K562 (cell line): Measurements from ENCODE around the gene ABCG2. TPM values are rescaled to one million over a fixed set of nuclear protein-coding genes. Genes with fewer than 3 reads are reported as not detected.

Experiments
- DPF2 ChIP-seq: fragments of 450-650 bp; IDR thresholded peaks from 2 replicates; pipeline ENCODE4 v1.6.1; 2016
- PCBP1 ChIP-seq: fragments of 200-400 bp; formaldehyde crosslinking; IDR thresholded peaks from 2 replicates; pipeline ENCODE4 v1.6.1; 2018; ENCODE audit warnings: mild to moderate bottlenecking, low read depth, low read length; ENCODE audit not compliant: poor library complexity, severe bottlenecking
- RAD51 ChIP-seq: fragments of 450-650 bp; IDR thresholded peaks from 2 replicates; pipeline ENCODE4 v1.7.1; 2016; ENCODE audit warnings: low read depth, mild to moderate bottlenecking, borderline replicate concordance
- RFX7 ChIP-seq: fragments of 250-450 bp; sonication (Bioruptor Pico); IDR thresholded peaks from 2 replicates; pipeline ENCODE4 v1.5.1; 2021; ENCODE audit warnings: mild to moderate bottlenecking
- SETDB1 ChIP-seq: IDR thresholded peaks from one replicate; pipeline ENCODE4 v1.6.1; 2012; ENCODE audit warnings: low read length, control low read depth, inconsistent platforms
- THAP12 ChIP-seq: fragments of 250-450 bp; sonication (Bioruptor Pico); IDR thresholded peaks from 2 replicates; pipeline ENCODE4 v1.9.0; 2021; ENCODE audit warnings: mild to moderate bottlenecking, inconsistent platforms
- ZBTB2 ChIP-seq: fragments of 450-650 bp; IDR thresholded peaks from 2 replicates; pipeline ENCODE4 v1.6.1; 2016; ENCODE audit warnings: antibody characterized with exemption
- ZFPM2 ChIP-seq: fragments of 250-450 bp; sonication (Bioruptor Pico); IDR thresholded peaks from 2 replicates; pipeline ENCODE4 v1.5.1; 2022; ENCODE audit warnings: mild to moderate bottlenecking
- ZFX ChIP-seq: sonication (generic); formaldehyde crosslinking; IDR thresholded peaks from 2 replicates; pipeline ENCODE4 v1.8.0; 2022; ENCODE audit warnings: mild to moderate bottlenecking, missing genetic modification reagents, moderate library complexity
- ZNF449 ChIP-seq: fragments of 250-450 bp; sonication (Bioruptor Pico); IDR thresholded peaks from 2 replicates; pipeline ENCODE4 v1.8.0; 2022; ENCODE audit warnings: moderate library complexity, mild to moderate bottlenecking, inconsistent platforms
- polyA plus RNA-seq, 8 experiments: library from polyadenylated mRNA; depleted of rRNA in 4 of 8; stranded (reverse) in 5 of 8; unstranded in 3 of 8; fragments of >200 nt; fragmentation: Nextera tagmentation in 2 of 8; fragmentation: Illumina TruSeq in 1 of 8; extraction: Ambion mirVana in 2 of 8; extraction: Trizol in 1 of 8; gene quantifications; 2 replicates each; pipeline versions ENCODE4 v1.2.1 to v1.2.3, GENCODE V29; 2011 to 2014; ENCODE audit warnings: inconsistent platforms in 1 of 8, missing spikeins in 1 of 8
- total RNA-seq, 7 experiments: library from RNA; depleted of rRNA in 6 of 7; stranded (reverse); fragments of >200 nt in 6 of 7; fragmentation: Illumina TruSeq in 2 of 7; extraction: Trizol in 2 of 7; gene quantifications; 2 replicates each; pipeline versions ENCODE4 v1.2.1 to v1.2.3, GENCODE V29; 2011 to 2021; ENCODE audit warnings: low replicate concordance in 1 of 7

ABCG2 gene
- total and polyA plus RNA-seq, 9 of the 15 experiments (the other 6 are each of a cell fraction or from before 2014, with no cell fraction given): 0.01 to 0.36 (median 0.11) TPM; not detected in 4

- TF ChIP-seq THAP12 (CRISPR knock-in tag) (no peak), ZFPM2 (no peak), ZBTB2 (no peak), RAD51 (no peak), RFX7 (no peak), ZFX (CRISPR knock-in tag) (no peak), ZNF449 (CRISPR knock-in tag) (no peak), PCBP1 (no peak), DPF2 (no peak), SETDB1 (no peak)
Measured at GRCh38 chr4:88104902-88105610, 53.4 kb downstream of the ABCG2 start (continued).
